ENCODE measurements around the gene SMIM45.

Gene SMIM45

DNA sequence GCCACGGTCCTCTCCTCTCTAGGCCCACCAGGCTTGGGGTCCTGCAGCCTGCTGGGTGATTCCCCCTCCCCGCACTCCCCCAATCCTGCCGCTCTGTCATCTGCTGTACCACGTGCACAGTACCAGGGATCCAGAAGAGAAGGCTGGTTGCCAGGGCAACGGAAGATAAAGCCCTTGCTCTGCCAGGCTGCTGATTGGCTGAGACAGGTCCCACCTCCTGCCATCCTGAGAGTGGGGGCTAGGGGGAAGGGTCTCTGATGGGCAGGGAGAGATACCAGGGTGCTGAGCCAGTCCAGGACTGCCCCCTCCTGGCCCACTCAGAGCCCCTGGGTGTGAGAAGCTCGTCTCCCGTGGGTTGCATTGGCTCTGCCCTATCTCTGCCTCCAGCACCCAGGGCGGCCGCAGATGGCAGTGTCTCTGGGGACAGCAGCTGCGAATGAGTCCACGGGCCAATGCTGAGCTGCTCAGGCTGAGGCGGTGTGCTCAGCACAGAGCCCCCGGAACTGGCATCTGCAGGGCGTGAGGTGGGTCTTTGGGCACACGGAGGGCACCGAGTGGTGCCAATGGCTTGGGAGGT lies at the start of gene SMIM45:
TSS of gene SMIM45 (plus strand) at position 253 of the 577 bp plus-strand sequence.
- no peak for DNase-seq (ENCODE audit: low read depth)

DNA sequence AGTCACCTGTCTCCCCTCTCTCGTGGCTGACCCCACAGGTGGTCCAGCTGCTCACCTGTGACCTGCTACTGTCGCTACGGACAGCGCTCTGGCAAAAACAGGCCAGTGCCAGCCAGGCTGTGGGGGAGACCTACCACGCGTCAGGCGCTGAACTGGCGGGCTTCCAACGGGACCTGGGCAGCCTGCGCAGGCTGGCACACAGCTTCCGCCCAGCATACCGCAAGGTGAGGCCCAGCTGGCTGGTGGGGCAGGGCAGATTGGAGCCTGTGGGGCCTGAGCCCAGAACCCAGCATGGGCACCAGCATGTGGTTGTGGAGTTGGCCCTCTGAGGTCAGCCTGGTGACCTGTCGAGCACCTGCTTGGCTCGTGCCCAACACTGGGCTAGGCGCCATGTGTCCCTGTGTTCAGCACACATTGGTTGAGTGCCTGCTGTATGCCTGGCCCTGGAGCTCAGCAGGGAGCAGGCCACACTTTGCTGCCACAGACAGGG lies 49.0 kb upstream of the SMIM45 start:
- DNase-seq (ENCODE audit: low read depth), result no peak

GRCh38 chr22:41904450-41905410 lies 47.2 kb upstream of the SMIM45 start:
- DNase-seq (ENCODE audit: low read depth), result no peak

DNA sequence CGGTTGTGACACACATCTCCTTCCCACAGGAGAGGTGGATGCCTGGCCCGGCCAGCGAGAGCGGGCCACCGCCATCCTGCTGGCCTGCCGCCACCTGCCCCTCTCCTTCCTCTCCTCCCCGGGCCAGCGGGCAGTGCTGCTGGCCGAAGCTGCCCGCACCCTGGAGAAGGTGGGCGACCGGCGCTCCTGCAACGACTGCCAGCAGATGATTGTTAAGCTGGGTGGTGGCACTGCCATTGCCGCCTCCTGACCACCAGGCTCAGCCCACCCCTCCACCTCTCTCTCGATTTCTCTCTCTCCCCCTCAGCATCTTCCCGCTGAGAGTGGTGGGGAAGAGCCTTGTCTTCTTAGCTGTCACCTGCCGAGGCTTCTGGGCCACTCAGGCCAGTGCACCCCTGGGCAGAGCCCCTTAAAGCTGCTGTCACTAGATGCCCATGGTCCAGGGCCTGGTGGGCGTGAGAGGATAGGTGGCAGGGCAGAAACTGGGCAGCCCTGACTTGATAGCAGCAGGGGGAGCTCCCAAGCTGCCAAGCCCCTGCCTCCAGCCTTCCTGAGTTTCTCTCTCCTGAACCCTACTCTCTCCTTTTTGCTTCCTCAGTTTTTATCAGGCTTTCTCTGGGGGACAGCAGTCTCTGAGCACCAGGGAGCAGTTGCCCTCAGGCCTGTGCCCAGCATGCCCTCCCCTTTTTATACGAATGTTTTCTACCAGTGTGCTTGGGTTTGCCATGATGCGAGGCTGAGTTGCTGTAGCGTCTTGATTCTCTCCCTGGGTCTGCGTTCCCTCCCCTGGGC lies 46.3 kb upstream of the SMIM45 start:
- no peak for DNase-seq (ENCODE audit: low read depth)

- DNase-seq (ENCODE audit: low read depth), result no peak
These were observed 45.1 kb upstream of the SMIM45 start for GRCh38 chr22:41906822-41907221.

DNA sequence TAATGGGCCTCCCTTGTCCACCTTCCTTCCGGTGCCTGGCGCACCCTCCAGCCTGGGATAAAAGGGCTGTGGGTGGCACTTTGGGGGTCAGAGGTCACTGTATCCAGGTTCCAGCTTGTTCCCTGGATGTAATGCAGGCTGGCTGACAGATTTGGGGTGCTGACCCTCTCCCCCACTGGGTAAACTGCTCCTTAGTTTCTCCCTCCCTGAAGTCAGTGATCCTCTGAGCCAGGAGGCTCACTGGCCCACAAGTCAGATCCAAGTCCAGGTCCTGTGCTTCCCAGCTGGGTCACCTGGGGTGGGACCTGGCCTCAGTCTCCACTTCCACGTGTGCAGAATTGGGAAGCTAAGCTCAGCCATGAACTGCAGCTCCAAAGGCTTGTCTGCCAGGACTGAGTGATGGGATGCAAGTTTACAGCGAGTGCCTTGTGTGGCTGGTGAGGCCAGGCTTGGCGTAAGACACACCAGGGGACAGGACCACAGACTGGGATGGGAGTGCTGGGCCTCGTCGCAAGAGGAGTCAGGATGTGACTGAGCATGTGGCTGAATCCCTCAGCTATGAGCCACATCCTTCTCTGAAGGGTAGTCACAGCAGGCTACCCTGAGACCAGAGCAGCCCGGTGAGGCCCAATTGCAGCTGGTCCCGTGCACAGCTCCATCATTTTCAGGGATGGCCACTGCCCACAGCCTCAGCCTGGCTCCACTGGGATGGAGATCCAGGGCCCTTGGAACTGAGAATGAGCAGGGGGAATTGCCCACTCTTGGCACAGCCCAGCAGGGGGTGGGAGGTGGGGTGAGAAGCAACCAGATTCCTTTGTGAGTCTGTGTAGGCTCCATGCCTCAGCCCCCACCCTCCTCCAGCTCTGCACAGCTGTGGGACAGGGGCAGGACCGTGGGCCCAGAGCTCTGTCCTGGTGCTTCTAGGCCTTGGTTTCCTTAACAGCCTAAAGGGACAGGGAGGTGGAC lies 44.2 kb upstream of the SMIM45 start:
- no peak for DNase-seq (ENCODE audit: low read depth)

DNA sequence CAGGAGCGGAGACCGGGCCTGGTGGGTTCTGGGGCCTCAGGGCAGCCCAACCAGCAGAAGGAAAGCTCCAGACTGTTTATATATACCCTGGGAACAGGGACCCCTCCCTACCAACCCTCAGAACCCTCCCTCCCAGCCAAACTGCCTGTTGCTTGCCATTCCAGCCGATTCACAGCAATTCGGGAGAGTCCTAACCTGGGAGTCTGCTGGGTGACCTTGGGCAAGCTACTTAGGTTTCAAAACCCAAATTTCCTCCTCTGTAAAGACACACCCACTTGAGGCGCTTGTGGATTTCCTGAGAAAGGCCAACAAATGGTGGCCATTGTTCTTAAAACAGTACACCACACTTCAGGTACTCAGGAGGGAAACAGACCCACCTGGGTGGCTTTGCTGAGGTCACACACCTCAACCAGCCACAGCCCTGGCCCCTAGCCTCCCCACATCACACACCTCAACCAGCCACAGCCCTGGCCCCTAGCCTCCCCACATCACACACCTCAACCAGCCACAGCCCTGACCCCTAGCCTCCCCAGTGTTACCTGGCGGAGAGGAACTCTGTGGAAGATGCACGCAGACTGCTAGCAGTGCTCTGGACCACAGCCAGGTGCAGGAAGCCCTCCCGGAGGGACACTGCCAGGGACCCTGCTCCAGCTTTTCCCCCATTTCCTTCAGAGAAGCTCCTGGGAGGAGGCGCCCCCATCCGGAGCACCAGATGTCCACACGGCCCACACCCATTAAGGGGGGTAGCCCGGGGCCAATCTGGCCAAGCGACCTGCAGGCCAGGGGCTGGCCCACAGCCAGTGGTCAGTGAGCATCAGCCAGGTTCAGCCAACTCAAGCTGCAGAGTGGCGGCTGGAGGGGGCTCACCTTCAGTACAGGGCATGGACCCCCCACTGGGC lies 43.3 kb upstream of the SMIM45 start:
- DNase-seq (ENCODE audit: low read depth), result no peak

GRCh38 chr22:41909310-41910049 lies 42.5 kb upstream of the SMIM45 start:
- DNase-seq (ENCODE audit: low read depth), result no peak

GRCh38 chr22:41910050-41911000 lies 41.6 kb upstream of the SMIM45 start:
- no peak for DNase-seq (ENCODE audit: low read depth)

DNA sequence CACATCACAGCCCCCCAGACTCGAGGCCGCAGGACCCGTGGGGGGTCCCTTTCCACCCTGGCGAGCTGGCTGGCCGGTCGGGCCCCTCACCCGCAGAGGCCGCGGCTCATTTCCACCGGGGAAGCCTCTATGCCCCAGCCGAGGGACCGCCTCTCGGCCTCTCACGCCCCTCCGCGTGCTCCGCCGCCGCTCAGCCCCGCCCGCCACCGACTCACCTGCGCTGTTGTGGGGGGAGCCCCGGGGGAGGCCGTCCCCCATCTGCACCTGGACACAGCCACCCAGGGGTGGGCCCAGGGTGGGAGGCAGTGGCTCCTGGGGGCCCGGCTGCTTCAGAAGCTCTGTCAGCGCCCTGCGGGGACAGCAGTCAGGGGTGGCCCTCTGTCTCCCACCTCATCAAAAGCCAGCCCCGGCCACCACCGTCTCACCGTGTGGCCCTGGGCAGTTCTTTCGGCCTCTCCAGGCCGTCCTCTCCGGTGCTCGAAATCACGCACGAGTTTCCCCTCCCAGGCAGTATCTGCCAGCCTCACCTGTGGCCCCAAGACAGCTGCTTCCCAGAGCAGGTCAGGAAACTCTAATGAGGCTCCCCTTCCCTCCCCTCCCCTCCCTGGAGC lies 40.8 kb upstream of the SMIM45 start:
- no peak for DNase-seq (ENCODE audit: low read depth)

- no peak for DNase-seq (ENCODE audit: low read depth)
These were observed 39.5 kb upstream of the SMIM45 start for GRCh38 chr22:41912338-41913039.

DNA sequence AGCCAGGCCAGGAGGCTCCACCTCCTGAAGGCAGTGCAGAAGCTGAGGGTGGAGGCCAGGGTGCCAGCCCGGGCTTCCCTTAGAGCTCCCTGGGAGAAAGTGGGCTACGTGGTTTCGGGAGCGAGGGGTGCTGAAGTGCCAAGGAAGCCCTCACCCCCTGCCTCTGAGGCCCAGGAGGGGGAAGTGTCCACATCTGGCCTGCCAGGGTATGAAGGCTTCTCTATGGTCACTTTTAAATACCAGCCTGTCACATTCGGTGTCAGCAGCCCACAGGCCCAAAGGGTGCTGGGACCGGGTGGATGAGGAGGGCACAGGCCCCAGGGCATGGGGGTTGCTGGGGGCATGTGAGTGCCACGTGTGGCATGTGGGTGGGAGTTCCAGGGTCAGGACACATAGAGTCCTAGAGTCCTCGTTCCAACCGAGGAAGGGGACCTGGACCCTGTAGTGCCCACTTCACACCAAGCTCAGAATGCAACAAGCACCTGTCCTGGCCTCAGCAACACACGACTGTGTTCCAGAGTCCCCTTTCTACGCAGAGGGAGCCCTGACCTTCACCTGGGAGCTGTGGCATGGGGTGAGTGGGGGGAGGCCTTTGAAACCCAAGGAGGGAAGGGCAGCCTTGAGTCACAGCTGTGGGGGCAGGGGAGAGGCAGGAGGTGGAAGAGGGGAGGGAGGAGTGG lies 38.8 kb upstream of the SMIM45 start:
- DNase-seq (ENCODE audit: low read depth), result no peak

DNA sequence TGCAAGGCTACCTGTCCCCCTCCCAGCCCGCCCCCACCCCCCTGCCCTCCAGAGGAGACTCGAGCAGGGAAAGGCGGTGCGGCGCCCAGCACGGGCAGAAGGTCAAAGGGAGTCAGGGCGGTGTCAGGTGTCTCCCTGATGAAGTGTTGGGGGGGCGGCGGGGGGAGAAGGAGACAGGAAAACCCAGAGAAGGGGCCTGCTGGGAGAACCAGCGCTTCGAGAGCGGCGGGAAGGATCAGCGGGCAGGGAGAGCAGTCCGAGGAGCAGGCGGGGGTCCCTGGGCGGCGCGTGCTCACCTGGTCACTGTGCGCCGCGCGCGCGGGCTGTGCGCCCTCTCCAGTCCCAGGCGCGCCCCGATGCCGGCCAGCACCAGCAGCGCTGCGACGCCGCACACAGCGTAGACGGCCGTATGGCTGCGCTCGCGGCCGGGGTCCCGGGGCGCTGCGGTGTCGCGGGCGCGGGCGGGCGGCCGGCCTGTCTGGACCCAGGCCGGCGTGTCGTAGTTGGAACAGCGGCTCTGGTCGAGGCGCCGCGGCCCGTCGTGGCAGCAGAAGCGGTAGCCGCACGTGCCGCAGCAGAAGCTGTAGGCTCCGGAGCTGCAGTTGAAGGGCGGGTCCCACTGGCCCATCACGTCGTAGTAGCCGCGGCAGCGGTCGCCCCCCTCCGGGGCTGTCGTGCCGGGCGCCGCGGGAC lies 38.0 kb upstream of the SMIM45 start:
- no peak for DNase-seq (ENCODE audit: low read depth)

DNA sequence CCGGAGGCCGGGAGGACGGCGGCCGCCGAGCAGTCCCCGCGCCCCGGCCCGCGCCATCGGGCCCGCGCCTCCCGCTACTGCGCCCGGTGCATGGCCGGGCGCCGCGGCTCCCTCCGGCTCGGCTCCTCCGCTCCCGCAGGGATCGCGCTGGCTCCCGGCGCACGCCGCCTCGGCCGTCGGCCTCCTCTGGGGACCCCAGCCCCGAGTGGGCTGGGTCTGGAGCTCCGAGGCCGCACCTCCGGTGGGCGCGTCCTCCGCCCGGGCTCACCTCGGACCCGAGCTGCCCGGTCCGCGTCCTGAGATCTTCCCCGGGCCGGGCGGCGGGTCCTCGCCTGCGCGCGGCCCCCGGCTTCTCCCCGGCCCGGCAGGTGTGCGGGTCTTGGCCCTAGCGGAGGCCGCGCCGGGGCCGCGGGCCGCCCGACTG lies 37.3 kb upstream of the SMIM45 start:
- no peak for DNase-seq (ENCODE audit: low read depth)

GRCh38 chr22:41915035-41915785 lies 36.7 kb upstream of the SMIM45 start, which contains the start of gene SHISA8:
Gene SHISA8 (minus strand): TSS chr22:41915074. CDS start chr22:41914667, 407 bp downstream.
- peak; percentile 37 for DNase-seq (ENCODE audit: low read depth)

All from stimulated activated CD8-positive, alpha-beta memory T cell treated with anti-CD3 and anti-CD28 coated beads, Interleukin-4, amount 100 ng/mL, for 24 hours (primary cell).